ENCODE measurements around the gene TMEM8B.

GRCh38 chr9:35827486-35827885, 1.5 kb upstream of the TMEM8B start:
- TF ChIP-seq CTCF (IDR thresholded peaks at IDR 0.05) (no peak), POLR2A (IDR thresholded peaks at IDR 0.05) (no peak)

Data from lower leg skin (tissue), 3 donors.